HepG2 (cell line): ENCODE data around the gene ALK. TPM values are rescaled to one million over a fixed set of nuclear protein-coding genes. Genes with fewer than 3 reads are reported as not detected.

Experiments used
- ATAC-seq: fragments of 200-7000 bp; cut with Tn5 transposase; 3 replicates; pipeline ENCODE4 v1.9.1; 2020; ENCODE audit warnings: mild to moderate bottlenecking, moderate library complexity
- BruUV-seq: library from RNA; stranded (reverse); fragments of 400-500 nt; replicated peaks from 2 replicates; lab custom pipeline; 2021; lab: Mats Ljungman, UMichigan
- CTCF ChIA-PET: fragments of 300-600 bp; formaldehyde crosslinking; extraction: SDS; loops from one replicate; lab custom pipeline; 2021; ENCODE audit warnings: low total read pairs, inconsistent platforms, low intra/inter-chr PET ratio; lab: Yijun Ruan, JAX
- POLR2A ChIA-PET: fragments of 350-600 bp; sonication (Branson Sonifier 250); formaldehyde crosslinking; loops from one replicate; lab custom pipeline; 2020; ENCODE audit warnings: antibody characterized with exemption, inconsistent platforms; lab: Yijun Ruan, JAX
- DNase-seq: peaks from one replicate; pipeline ENCODE4 v3.0.0-alpha.2; 2015; ENCODE audit warnings: low spot score
- FAIRE-seq: peaks from 3 replicates; lab custom pipeline; 2011; peaks lifted over from hg19 to GRCh38; lab: Jason Lieb, UNC
- H2AFZ ChIP-seq: one replicate; pipeline ENCODE4 v1.6.1; 2011; ENCODE audit warnings: low read length, inconsistent platforms
- H3K27ac ChIP-seq: fragments of 300-600 bp; 3 replicates; pipeline ENCODE4 v1.8.0; 2011; ENCODE audit warnings: mixed run types, mild to moderate bottlenecking, mixed read lengths, low read length, inconsistent platforms; ENCODE audit not compliant: insufficient read depth; ENCODE audit errors: extremely low read length
- H3K27me3 ChIP-seq, 2 experiments: fragments of 200-600 bp in 1 of 2; 2 replicates in 1 of 2; 3 replicates in 1 of 2; pipeline versions ENCODE4 v1.6.0 to v1.8.0; 2011; ENCODE audit warnings: low read length in 2 of 2, mild to moderate bottlenecking in 2 of 2, moderate library complexity in 2 of 2, inconsistent platforms in 1 of 2; ENCODE audit not compliant: insufficient read depth in 2 of 2, control insufficient read depth in 1 of 2
- H3K36me3 ChIP-seq, 2 experiments: fragments of 200-600 bp in 1 of 2; replicated peaks in 1 of 2; 2 replicates in 1 of 2; 3 replicates in 1 of 2; pipeline versions ENCODE4 v1.5.1 to v1.8.0; 2011; ENCODE audit warnings: low read length in 2 of 2, inconsistent platforms in 1 of 2; ENCODE audit not compliant: insufficient read depth in 2 of 2, control insufficient read depth in 1 of 2
- H3K4me1 ChIP-seq: 2 replicates; pipeline ENCODE4 v1.5.1; 2012; ENCODE audit warnings: low read length, inconsistent platforms; ENCODE audit not compliant: insufficient read depth
- H3K4me2 ChIP-seq: 2 replicates; pipeline ENCODE4 v1.6.0; 2011; ENCODE audit warnings: low read depth, low read length, inconsistent platforms
- H3K4me3 ChIP-seq, 3 experiments: fragments of 200-600 bp in 1 of 3; sonication (generic), shearing (Covaris generic) in 1 of 3; replicated peaks in 1 of 3; 2 replicates each; pipeline ENCODE4 v1.5.1; 2011 to 2016; ENCODE audit warnings: low read length in 3 of 3, inconsistent platforms in 2 of 3, low read depth in 2 of 3, mild to moderate bottlenecking in 2 of 3, control low read depth in 1 of 3, mixed read lengths in 1 of 3; ENCODE audit not compliant: insufficient read depth in 1 of 3
- H3K79me2 ChIP-seq: one replicate; pipeline ENCODE4 v1.6.1; 2011; ENCODE audit warnings: low read length, inconsistent platforms; ENCODE audit not compliant: insufficient read depth
- H3K9ac ChIP-seq: 2 replicates; pipeline ENCODE4 v1.6.0; 2011; ENCODE audit warnings: mild to moderate bottlenecking, low read depth, low read length, inconsistent platforms; ENCODE audit not compliant: insufficient read depth
- H3K9me3 ChIP-seq: 2 replicates; pipeline ENCODE4 v1.5.1; 2012; ENCODE audit warnings: mild to moderate bottlenecking, low read length
- H4K20me1 ChIP-seq: 2 replicates; pipeline ENCODE4 v1.6.0; 2011; ENCODE audit warnings: inconsistent platforms, mild to moderate bottlenecking, low read length, moderate library complexity; ENCODE audit not compliant: insufficient read depth
- CEBPB ChIP-seq: IDR thresholded peaks from 2 replicates; pipeline ENCODE4 v1.6.1; 2011; ENCODE audit warnings: low read depth, low read length, improper control_type of control experiment, borderline replicate concordance
- FOXK1 ChIP-seq: sonication (generic); formaldehyde crosslinking; IDR thresholded peaks from 2 replicates; pipeline ENCODE4 v1.4.0; 2020; ENCODE audit warnings: low read depth, missing genetic modification reagents, borderline replicate concordance
- HHEX ChIP-seq: IDR thresholded peaks from 2 replicates; pipeline ENCODE4 v1.6.1; 2016; ENCODE audit warnings: control low read depth
- HNRNPH1 ChIP-seq: fragments of 200-400 bp; formaldehyde crosslinking; optimal IDR thresholded peaks from 2 replicates; pipeline ENCODE3; 2017; ENCODE audit warnings: mild to moderate bottlenecking, low read depth, low read length
- IRF2 ChIP-seq: IDR thresholded peaks from 2 replicates; pipeline ENCODE4 v1.6.1; 2018; ENCODE audit warnings: missing genetic modification reagents, missing compliant biosample characterization
- KLF16 ChIP-seq, 2 experiments: sonication (generic) in 1 of 2; formaldehyde crosslinking in 1 of 2; IDR thresholded peaks; 2 replicates each; pipeline versions ENCODE4 v1.6.1 to v1.8.0; 2016 to 2023; ENCODE audit warnings: missing genetic modification reagents in 2 of 2, missing compliant biosample characterization in 1 of 2
- RARG ChIP-seq: sonication (generic); formaldehyde crosslinking; IDR thresholded peaks from 2 replicates; pipeline ENCODE4 v1.4.0; 2020; ENCODE audit warnings: low read depth, mild to moderate bottlenecking, missing genetic modification reagents
- SMARCE1 ChIP-seq: fragments of 450-650 bp; IDR thresholded peaks from 2 replicates; pipeline ENCODE4 v1.6.1; 2017; ENCODE audit warnings: borderline replicate concordance
- SOX6 ChIP-seq, 2 experiments: fragments of 450-650 bp in 1 of 2; sonication (generic) in 1 of 2; formaldehyde crosslinking in 1 of 2; IDR thresholded peaks; 2 replicates each; pipeline versions ENCODE4 v1.4.0 to v1.6.1; 2017 to 2020; ENCODE audit warnings: antibody characterized with exemption in 1 of 2, mild to moderate bottlenecking in 1 of 2, missing genetic modification reagents in 1 of 2
- ZC3H4 ChIP-seq: sonication (generic); formaldehyde crosslinking; IDR thresholded peaks from 2 replicates; pipeline ENCODE4 v1.4.0; 2020; ENCODE audit warnings: missing genetic modification reagents, borderline replicate concordance
- ZFP36 ChIP-seq: fragments of 150-350 bp; IDR thresholded peaks from 2 replicates; pipeline ENCODE4 v1.6.1; 2018; ENCODE audit warnings: borderline replicate concordance, low read length, low read depth; ENCODE audit not compliant: partially characterized antibody
- ZFP36L1 ChIP-seq: sonication (generic); formaldehyde crosslinking; IDR thresholded peaks from 2 replicates; pipeline ENCODE4 v1.8.0; 2022; ENCODE audit warnings: mild to moderate bottlenecking, missing genetic modification reagents, moderate library complexity
- ZNF510 ChIP-seq: sonication (generic); formaldehyde crosslinking; IDR thresholded peaks from 2 replicates; pipeline ENCODE4 v1.4.0; 2020; ENCODE audit warnings: low read depth, mild to moderate bottlenecking, missing genetic modification reagents
- ZNF598 ChIP-seq: sonication (generic); formaldehyde crosslinking; IDR thresholded peaks from 2 replicates; pipeline ENCODE4 v1.5.1; 2020; ENCODE audit warnings: mild to moderate bottlenecking, missing genetic modification reagents, borderline replicate concordance
- ZNF740 ChIP-seq: sonication (generic); formaldehyde crosslinking; IDR thresholded peaks from 2 replicates; pipeline ENCODE4 v1.4.0; 2020; ENCODE audit warnings: missing genetic modification reagents
- WGBS: methylation state at CpG from one replicate; pipeline ENCODE4 v1.1.6; 2017; ENCODE audit warnings: low lambda C conversion rate; 5-methylcytosine and 5-hydroxymethylcytosine counted together
- in situ Hi-C: cut with HindIII; loops from 2 replicates; pipeline ENCODE4 v1.10.0; 2017; ENCODE audit warnings: low pct_unique_long_range_greater_than_20kb; ENCODE audit not compliant: extremely low pct_ligation_motif_present
- intact Hi-C: fragments of 100-400 bp; cut with micrococcal nuclease; formaldehyde crosslinking; loops from one replicate; pipeline ENCODE4 v1.10.0; 2022; ENCODE audit not compliant: unreplicated experiment
- polyA plus RNA-seq, 8 experiments: library from polyadenylated mRNA; depleted of rRNA in 3 of 8; stranded (reverse) in 7 of 8; unstranded in 1 of 8; fragments of >200 nt; fragmentation: Illumina TruSeq in 4 of 8; extraction: Trizol in 4 of 8; gene quantifications; 2 replicates each; pipeline versions ENCODE4 v1.2.1 to v1.2.3, GENCODE V29; 2011 to 2016; ENCODE audit warnings: low read depth in 4 of 8, missing spikeins in 1 of 8, mixed read lengths in 1 of 8; ENCODE audit not compliant: insufficient read depth in 1 of 8
- total RNA-seq, 5 experiments: library from RNA; depleted of rRNA; stranded (reverse); fragments of >200 nt; fragmentation: Illumina TruSeq; extraction: Trizol; gene quantifications; 2 replicates each; pipeline ENCODE4 v1.2.3, GENCODE V29; 2016; ENCODE audit warnings: low read depth in 1 of 5
- TF ChIP-seq, protein P1 (sequence below): sonication (generic); formaldehyde crosslinking; IDR thresholded peaks from 2 replicates; pipeline ENCODE4 v1.4.0; 2020; ENCODE audit warnings: mild to moderate bottlenecking, low read depth, missing genetic modification reagents
- TF ChIP-seq, protein P2 (sequence below): sonication (generic); formaldehyde crosslinking; IDR thresholded peaks from 2 replicates; pipeline ENCODE4 v1.5.0; 2020; ENCODE audit warnings: mild to moderate bottlenecking, missing genetic modification reagents

The ALK gene
- total and polyA plus RNA-seq, 2 of the 13 experiments (the other 11 are each of a cell fraction or from before 2014, with no cell fraction given): not detected

DNA sequence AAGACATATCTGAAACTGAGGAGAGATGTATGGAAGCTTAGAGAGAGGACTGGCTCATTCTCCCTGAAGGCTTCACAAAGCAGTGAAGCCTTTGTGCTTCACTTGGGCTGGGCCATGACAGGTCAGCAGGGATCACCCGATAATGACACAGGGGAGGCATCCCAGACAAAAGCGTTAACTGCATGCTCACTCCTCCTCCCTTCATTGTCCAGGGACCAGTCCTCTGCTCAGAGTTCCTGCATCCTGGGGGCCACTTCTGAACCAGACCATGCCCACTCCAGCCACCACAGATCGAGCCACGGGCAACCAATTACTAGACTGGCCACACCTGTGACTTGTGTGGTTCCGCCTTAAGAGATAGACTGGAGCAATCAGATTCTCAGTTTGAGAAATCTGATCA, 570.1 kb downstream of the ALK start:
- no peak overlapping the region for H3K4me2 ChIP-seq
- no peaks in the 10 kb centered on the region for H3K9me3 ChIP-seq
- ChIA-PET POLR2A (no interaction called here), CTCF (no interaction called here)
- peaks cover 0 to 9% of the 10 kb centered on the region in 2 experiments; a peak in 2 of 5 replicates for H3K27me3 ChIP-seq
- DNase-seq: no peak
- TF ChIP-seq IRF2 (CRISPR knock-in tag) (no peak), ZNF598 (no peak), KLF16 (CRISPR knock-in tag; IDR thresholded peaks at IDR 0.05) (no peak), ZFP36L1 (CRISPR knock-in tag) (no peak), RARG (CRISPR knock-in tag) (no peak), ZFP36 (no peak), FOXK1 (CRISPR knock-in tag) (no peak), HNRNPH1 (no peak), CEBPB (no peak), SMARCE1 (no peak), ZC3H4 (CRISPR knock-in tag) (no peak), ZNF510 (CRISPR knock-in tag) (no peak), HHEX (CRISPR knock-in tag) (no peak), ZNF740 (CRISPR knock-in tag) (no peak), SOX6 (IDR thresholded peaks at IDR 0.05) (no peak), SOX6 (CRISPR knock-in tag; IDR thresholded peaks at IDR 0.05) (no peak)
- TF ChIP-seq, protein P1, sequence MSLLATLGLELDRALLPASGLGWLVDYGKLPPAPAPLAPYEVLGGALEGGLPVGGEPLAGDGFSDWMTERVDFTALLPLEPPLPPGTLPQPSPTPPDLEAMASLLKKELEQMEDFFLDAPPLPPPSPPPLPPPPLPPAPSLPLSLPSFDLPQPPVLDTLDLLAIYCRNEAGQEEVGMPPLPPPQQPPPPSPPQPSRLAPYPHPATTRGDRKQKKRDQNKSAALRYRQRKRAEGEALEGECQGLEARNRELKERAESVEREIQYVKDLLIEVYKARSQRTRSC (CRISPR knock-in tag): no peak
- TF ChIP-seq, protein P2, sequence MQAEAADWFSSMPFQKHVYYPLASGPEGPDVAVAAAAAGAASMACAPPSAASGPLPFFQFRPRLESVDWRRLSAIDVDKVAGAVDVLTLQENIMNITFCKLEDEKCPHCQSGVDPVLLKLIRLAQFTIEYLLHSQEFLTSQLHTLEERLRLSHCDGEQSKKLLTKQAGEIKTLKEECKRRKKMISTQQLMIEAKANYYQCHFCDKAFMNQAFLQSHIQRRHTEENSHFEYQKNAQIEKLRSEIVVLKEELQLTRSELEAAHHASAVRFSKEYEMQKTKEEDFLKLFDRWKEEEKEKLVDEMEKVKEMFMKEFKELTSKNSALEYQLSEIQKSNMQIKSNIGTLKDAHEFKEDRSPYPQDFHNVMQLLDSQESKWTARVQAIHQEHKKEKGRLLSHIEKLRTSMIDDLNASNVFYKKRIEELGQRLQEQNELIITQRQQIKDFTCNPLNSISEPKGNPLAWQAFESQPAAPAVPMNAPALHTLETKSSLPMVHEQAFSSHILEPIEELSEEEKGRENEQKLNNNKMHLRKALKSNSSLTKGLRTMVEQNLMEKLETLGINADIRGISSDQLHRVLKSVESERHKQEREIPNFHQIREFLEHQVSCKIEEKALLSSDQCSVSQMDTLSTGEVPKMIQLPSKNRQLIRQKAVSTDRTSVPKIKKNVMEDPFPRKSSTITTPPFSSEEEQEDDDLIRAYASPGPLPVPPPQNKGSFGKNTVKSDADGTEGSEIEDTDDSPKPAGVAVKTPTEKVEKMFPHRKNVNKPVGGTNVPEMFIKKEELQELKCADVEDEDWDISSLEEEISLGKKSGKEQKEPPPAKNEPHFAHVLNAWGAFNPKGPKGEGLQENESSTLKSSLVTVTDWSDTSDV (CRISPR knock-in tag): no peak
- no peak overlapping the region for H3K4me3 ChIP-seq
- BruUV-seq: no TSS peak
- no peak for FAIRE-seq
- no peaks in the 10 kb centered on the region for H3K4me1 ChIP-seq
- no peaks in the 10 kb centered on the region for H4K20me1 ChIP-seq
- in situ Hi-C loops: no loop called here
- no peak overlapping the region for H3K9ac ChIP-seq
- intact Hi-C loops: no loop called here
- H2AFZ ChIP-seq: no peak overlapping the region
- WGBS: 9% methylated on average over 5 of the region's 5 CpGs
- H3K27ac ChIP-seq: no peak overlapping the region
- no peaks in the 10 kb centered on the region for H3K36me3 ChIP-seq
- no peak for ATAC-seq
- H3K79me2 ChIP-seq: no peaks in the 10 kb centered on the region
